ENCODE data around the gene SPOCK2.
"Not testable (repeated sequence)": the region's sequence is repeated elsewhere in the genome, so short reads cannot be mapped to it uniquely, and the experiment has no call there.

The SPOCK2 gene

DNA sequence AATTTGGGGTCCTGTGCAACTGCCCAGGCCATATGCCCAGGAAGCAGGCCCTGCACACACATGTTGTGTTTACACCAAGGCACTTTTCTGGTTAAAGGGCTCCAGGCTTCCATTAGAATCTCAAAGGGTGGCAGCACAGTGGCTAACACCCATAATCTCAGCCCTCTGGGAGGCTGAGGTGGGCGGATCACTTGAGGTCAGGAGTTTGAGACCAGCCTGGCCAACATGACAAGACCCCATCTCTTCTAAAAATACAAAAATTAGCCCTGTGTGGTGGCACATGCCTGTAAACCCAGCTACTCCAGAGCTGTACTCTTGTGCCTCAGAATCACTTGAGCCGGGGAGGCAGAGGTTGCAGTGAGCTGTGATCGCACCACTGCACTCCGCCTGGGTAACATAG is 53.6 kb downstream of the SPOCK2 start:
- in situ Hi-C loops (cut with MboI; ENCODE audit: low sequenced_read_pairs) = no loop called here

- in situ Hi-C loops (cut with MboI; ENCODE audit: low sequenced_read_pairs) = no loop called here
These were observed 54.3 kb downstream of the SPOCK2 start for GRCh38 chr10:72034040-72034499.

DNA sequence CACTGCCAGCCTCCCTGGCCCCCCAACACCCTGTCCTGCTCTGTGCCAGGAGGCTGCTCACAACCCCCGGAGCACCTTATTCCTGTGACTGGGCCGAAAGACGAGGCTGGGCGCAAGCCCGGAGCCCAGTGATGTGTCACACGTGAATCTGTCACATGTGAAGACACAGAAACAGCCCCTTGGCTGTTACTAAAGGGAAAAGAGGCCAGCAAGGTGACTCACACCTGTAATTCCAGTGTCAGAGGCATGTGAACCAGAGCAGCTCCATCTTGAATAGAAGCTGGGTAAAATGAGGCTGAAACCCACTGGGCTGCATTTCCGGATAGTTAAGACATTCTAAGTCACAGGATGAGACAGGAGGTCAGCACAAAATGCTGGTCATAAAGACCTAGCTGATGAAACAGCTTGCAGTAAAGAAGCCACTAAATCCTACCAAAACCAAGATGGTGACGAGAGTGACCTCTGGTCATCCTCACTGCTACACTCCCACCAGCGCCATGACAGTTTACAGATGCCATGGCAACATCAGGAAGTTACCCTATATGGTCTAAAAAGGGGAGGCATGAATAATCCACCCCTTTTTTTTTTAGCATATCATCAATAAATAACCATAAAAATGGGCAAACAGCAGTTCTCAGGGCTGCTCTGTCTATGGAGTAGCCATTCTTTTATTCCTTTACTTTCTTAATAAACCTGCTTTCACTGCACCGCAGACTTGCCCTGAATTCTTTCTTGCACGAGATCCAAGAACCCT is 55.8 kb downstream of the SPOCK2 start:
- in situ Hi-C loops (cut with MboI; ENCODE audit: low sequenced_read_pairs) = not testable (repeated sequence)

GRCh38 chr10:72031706-72032105 is 56.6 kb downstream of the SPOCK2 start:
- in situ Hi-C loops (cut with MboI; ENCODE audit: low sequenced_read_pairs) = no loop called here

DNA sequence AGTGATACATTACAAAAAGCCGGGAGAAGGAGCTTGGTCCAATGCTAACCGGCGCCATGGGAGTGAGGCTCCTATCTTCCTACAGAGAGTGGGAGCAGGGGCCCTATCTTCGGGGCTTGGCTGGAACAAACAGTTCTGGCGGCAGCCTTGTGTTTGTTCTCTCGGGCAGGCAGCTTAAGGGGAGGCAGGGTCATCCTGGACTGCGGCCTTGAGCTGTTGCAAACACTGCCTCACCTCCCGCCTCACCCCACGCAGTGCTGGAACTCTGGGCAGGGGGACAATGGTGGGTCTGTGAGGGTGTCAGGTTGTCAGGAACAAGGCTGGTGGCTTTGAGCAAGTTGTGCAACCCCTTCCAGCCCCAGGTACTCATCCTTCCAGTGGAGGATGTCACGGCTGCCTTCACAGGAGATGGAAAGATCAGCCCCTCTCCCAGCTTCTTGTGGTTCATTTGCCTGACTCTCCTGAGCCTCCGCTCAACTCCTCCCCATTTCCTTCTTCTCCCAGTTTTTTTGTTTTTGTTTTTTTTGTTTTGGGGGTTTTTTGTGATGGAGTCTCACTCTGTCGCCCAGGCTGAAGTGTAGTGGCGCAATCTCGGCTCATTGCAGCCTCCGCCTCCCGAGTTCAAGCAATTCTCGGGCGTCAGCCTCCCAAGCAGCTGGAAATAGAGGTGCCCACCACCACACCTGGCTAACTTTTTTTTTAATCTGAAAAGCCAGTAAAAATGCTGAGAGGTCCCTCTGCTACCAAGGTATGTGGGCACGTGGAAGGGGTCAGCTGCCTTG is 57.4 kb downstream of the SPOCK2 start:
- in situ Hi-C loops (cut with MboI; ENCODE audit: low sequenced_read_pairs) = no loop called here

DNA sequence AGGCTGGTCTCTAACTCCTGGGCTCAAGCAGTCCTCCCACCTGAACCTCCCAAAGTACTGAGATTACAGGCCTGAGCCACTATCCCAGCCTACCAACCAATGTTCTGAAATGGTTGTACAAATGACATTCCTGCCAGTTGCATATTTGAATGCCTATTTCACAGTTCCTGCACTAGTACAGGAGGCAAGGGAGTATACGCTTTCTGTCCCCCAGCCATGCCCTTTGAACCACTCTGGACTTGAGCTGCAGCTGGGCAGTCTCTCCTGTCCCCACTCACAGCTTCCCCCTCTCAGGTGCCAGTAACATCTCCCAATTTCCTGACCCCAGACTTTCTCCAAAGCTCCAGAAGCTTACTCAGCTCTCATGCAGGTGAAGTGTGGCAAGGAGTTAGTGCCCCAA is 58.9 kb downstream of the SPOCK2 start:
- in situ Hi-C loops (cut with MboI; ENCODE audit: low sequenced_read_pairs) = no loop called here

DNA sequence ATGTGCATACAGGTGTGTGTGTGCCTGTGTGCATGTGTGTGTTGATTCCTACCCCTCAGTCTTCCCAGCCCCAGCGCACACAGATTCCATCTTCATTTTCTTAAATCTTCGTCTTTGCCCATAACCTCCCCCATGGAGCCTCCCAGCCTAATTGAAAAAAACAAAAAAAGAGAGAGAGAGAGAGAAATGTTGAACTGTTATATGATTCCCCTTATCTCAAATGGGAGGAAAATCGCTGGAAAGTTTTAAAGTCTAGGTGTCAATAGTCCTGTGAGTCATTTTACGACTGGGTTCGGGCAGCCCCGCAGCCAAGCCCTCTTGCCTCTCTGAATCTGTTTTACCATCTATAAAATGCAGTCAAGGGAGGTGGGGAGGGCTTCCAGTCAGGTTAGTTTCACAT is 60.9 kb downstream of the SPOCK2 start:
- in situ Hi-C loops (cut with MboI; ENCODE audit: low sequenced_read_pairs) = no loop called here

DNA sequence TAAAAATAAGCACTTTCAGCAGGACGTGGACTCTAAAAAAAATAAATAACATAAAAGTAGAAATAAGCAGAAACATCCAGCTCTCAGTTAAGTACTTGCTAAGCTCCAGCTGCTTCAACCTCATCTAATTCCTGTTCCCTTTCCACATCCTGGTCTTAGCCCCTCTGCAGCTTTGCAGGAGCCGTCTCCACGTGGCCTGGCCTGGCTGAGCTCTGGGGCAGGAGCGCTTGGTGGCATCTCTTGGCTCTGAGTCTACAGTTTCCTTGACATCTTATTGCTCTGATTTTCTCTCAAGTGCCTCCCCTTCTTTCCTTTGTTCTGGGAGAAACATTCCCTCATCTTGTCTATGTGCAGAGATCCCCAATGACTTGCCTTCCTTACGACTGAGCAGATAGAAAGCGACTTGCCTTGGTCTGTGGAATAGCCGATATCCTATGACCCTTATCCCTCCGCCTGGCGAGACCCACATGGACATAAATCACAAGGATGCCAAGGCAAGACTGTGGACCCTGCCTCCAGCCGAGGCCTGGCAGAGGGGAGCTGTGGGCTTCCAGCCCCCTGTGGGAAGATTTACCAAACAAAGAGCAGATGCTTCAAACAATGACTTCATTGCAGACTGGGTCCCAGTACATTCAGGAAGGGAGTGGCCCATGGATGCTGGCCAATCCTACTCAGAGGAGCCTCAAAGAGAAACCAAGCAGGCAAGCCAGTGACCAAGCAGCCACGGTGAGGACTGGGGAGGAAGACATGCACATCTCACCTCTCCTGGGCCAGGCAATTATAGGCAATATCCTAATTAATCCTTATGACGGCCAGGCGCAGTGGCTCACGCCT is 61.9 kb downstream of the SPOCK2 start:
- in situ Hi-C loops (cut with MboI; ENCODE audit: low sequenced_read_pairs) = no loop called here

DNA sequence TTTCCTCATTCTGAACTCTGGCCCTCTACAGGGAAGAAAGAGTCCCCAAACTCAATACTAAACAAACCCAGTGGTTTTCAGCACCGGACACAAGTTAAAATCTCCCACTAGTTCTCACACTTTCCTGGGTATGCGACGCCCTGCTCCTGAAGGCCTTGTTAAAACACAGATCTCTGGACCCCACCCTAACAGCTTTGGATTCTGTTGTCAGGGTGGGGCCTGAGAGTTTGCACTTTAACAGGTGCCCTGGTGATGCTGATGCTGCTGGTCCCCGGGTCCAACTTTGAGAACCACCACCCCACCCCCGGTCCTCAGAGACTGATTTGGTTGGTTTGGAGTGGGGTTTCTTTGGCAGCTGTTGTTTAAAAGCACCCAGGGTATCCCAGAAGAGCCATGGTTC is 62.5 kb downstream of the SPOCK2 start:
- in situ Hi-C loops (cut with MboI; ENCODE audit: low sequenced_read_pairs) = no loop called here

- in situ Hi-C loops (cut with MboI; ENCODE audit: low sequenced_read_pairs) = no loop called here
These were observed 63.0 kb downstream of the SPOCK2 start for GRCh38 chr10:72025400-72025799.

GRCh38 chr10:72024596-72024995 is 63.8 kb downstream of the SPOCK2 start:
- in situ Hi-C loops (cut with MboI; ENCODE audit: low sequenced_read_pairs) = no loop called here

GRCh38 chr10:72022228-72022627 is 66.1 kb downstream of the SPOCK2 start:
- in situ Hi-C loops (cut with MboI; ENCODE audit: low sequenced_read_pairs) = no loop called here

GRCh38 chr10:72020914-72021809 is 67.2 kb downstream of the SPOCK2 start:
- in situ Hi-C loops (cut with MboI; ENCODE audit: low sequenced_read_pairs) = no loop called here

GRCh38 chr10:72019085-72019876 is 69.1 kb downstream of the SPOCK2 start:
- in situ Hi-C loops (cut with MboI; ENCODE audit: low sequenced_read_pairs) = no loop called here

DNA sequence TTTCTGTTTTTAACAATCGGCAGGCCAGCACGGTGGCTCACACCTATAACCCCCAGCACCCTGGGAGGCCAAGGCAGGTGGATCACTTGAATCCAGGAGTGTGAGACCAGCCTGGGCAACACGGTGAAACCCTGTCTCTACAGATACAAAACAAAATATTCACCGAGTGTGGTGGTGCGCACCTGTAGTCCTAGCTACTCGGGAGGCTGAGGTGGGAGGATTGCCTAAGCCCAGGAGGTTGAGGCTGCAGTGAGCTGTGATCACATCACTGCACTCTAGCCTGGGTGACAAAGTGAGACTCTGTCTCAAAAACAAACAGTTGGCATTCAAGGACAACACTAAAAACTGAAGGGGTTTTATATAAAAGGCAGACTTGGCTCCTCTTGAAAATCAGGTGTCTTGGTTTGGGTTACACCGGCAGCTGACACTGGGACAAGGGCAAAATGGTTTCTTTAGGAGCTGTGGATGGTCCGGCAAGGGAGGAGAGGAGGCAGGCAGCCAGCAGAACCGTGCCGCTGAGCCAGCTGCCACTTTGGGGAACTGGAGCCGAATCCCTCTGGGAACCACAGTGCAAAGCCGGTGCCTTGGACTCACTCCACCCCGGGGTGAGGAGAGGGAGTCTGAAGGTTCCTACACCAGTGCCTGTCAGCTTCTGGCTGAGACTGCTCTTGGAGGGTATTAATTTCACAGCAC is 71.6 kb downstream of the SPOCK2 start:
- in situ Hi-C loops (cut with MboI; ENCODE audit: low sequenced_read_pairs) = no loop called here

GRCh38 chr10:72015841-72016240 is 72.5 kb downstream of the SPOCK2 start:
- in situ Hi-C loops (cut with MboI; ENCODE audit: low sequenced_read_pairs) = no loop called here

DNA sequence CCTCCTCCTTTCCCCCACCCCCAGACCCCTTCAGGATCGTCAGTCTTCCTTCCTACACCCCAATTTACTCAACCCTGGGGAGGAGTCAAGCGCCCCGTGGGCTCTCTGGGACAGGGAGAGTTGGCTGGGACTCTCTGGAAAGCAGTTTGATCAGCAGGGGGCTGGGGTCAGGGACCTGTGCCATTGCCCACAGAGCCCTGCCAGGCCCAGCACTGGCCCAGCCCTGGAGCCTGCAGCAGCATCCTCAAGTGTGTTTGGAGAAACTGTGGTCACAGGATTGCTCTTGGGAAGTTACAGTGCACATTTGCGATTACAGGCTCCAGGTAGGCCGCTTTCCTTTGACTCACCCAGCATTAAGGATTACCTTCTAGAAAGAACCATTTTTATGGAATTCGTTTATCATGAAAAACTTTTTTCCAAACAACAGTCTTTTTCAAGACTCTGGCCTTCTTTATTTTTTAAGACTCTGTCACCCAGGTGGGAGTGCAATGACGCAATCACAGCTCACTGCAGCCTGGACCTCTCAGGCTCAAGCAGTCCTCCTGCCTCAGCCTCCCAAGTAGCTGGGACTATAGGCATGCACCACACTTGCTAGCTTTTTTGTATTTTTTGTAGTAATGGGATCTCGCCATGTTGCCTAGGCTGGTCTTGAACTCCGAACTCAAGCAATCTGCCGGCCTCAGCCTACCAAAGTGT is 73.4 kb downstream of the SPOCK2 start:
- in situ Hi-C loops (cut with MboI; ENCODE audit: low sequenced_read_pairs) = no loop called here

- in situ Hi-C loops (cut with MboI; ENCODE audit: low sequenced_read_pairs) = no loop called here
These were observed 74.2 kb downstream of the SPOCK2 start for GRCh38 chr10:72014197-72014596.

Data from HL-60/S4 (cell line).